HFFc6 (cell line): ENCODE measurements around the gene TEPSIN. TPM values are rescaled to one million over a fixed set of nuclear protein-coding genes. Genes with fewer than 3 reads are reported as not detected.

Source experiments
- DNase-seq: peaks from one replicate; pipeline ENCODE4 v3.0.0-alpha.2; 2018
- H3K27ac Mint-ChIP-seq: 2 replicates; pipeline ENCODE4 v1.8.0; 2020; ENCODE audit warnings: mild to moderate bottlenecking, mixed read lengths
- H3K27me3 Mint-ChIP-seq: 2 replicates; pipeline ENCODE4 v1.8.0; 2021; ENCODE audit warnings: mild to moderate bottlenecking, moderate library complexity, mixed read lengths; ENCODE audit not compliant: insufficient read depth
- H3K36me3 Mint-ChIP-seq: 2 replicates; pipeline ENCODE4 v1.8.0; 2021; ENCODE audit warnings: low read depth, mixed read lengths
- H3K4me1 Mint-ChIP-seq: 2 replicates; pipeline ENCODE4 v1.8.0; 2020; ENCODE audit warnings: low read depth, mixed read lengths
- H3K4me3 Mint-ChIP-seq: 2 replicates; pipeline ENCODE4 v1.8.0; 2020; ENCODE audit warnings: mild to moderate bottlenecking, moderate library complexity, mixed read lengths
- H3K9me3 Mint-ChIP-seq: 2 replicates; pipeline ENCODE4 v1.8.0; 2020; ENCODE audit warnings: mild to moderate bottlenecking, mixed read lengths
- CTCF ChIP-seq: fragments of 200-600 bp; sonication (generic); IDR thresholded peaks from 2 replicates; pipeline ENCODE4 v1.5.0; 2021; ENCODE audit warnings: antibody characterized with exemption, mild to moderate bottlenecking
- total RNA-seq, 6 experiments: library from RNA; stranded (reverse); fragmentation: NEBNext Ultra II Directional; extraction: Animal tissue kit (Norgen Biotek cat#: 25700); gene quantifications; 2 replicates in 1 of 6; 3 replicates in 5 of 6; pipeline ENCODE4 v1.2.3, GENCODE V29; 2021

The TEPSIN gene
- total RNA-seq, 6 experiments from 2014 or later, result 16.2 to 22.5 (median 19.0) TPM

- Mint-ChIP-seq H3K9me3 (no peaks in the 10 kb centered on the region), H3K36me3 (peaks cover 7% of the 10 kb centered on the region; the same call in 1 of the 2 replicates), H3K4me3 (peak within 1 kb of the TSS; percentile 86), H3K4me1 (peaks cover 18% of the 10 kb centered on the region), H3K27me3 (no peaks in the 10 kb centered on the region), H3K27ac (peak within 1 kb of the TSS; percentile 81)
- no peak for TF ChIP-seq CTCF
- peak; percentile 98 for DNase-seq
Measured at GRCh38 chr17:81222906-81223761, 15.7 kb downstream of the TEPSIN start, which contains the start of gene CEP131. Gene CEP131 (minus strand): TSS chr17:81222965. CDS start chr17:81220056, 2,909 bp downstream.

DNA sequence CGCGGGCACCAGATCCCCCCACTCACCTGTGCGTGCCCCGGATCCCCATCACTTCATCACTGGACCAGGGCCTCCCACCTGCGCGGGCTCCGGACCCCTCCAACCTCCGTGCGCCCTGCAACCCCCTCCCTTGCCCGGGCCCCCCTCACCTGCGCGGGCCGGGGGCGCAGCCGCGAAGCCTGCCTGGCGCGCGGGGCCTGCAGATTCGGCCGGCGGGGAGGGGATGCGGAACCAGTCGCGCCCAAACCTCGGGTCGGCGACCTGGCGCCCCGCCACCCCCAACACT, 16.3 kb downstream of the TEPSIN start:
- no peak for DNase-seq
- H3K27ac Mint-ChIP-seq, result no peak overlapping the region
- no peaks in the 10 kb centered on the region for H3K9me3 Mint-ChIP-seq
- no peak for TF ChIP-seq CTCF
- H3K4me3 Mint-ChIP-seq, result peak overlapping the region; percentile 83; the same call in 1 of the 2 replicates
- H3K4me1 Mint-ChIP-seq, result peaks cover 18% of the 10 kb centered on the region
- peaks cover 2% of the 10 kb centered on the region; the same call in 1 of the 2 replicates for H3K36me3 Mint-ChIP-seq
- H3K27me3 Mint-ChIP-seq, result no peaks in the 10 kb centered on the region; the same call in 1 of the 2 replicates

DNA sequence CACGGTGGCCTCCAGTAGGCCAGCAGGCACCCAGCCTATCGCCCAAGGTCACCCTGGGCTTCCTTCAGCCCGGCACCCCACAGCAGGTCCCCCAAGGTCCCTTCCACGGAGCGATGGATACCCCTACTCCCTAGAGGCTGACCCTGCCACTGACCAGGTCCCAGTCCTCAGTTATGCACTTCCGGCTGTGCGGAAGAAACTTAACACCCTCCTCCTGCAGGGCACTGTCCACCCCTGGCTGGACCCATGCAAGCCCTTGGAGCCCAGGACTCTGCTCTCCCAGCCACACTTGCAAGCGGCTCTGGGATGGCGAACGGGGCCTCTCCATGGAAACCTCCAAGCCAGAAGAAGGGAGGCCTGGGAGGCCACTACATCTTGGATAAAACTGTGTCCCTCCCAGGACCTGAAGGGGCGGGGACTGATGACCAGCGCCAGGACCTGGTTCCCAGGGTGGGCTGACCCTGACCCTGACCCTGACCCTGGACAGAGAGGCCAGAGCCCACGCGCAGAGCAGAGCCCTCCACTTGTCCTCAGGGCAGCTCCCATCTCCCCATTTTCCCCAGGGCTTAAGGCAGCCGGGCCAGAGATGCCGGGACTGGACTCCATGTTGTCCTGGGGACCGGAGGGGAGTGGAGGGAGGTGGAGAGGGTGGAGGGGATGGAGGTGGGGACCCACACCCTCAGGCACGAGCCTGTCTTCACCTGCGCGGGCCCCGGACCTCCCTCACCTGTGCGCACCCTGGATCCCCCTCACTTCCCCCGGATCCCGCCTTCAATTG, 16.8 kb downstream of the TEPSIN start:
- Mint-ChIP-seq H3K4me3 (peak overlapping the region; percentile 83), H3K27me3 (no peaks in the 10 kb centered on the region; the same call in 1 of the 2 replicates), H3K36me3 (peaks cover 6% of the 10 kb centered on the region; the same call in 1 of the 2 replicates), H3K4me1 (peaks cover 18% of the 10 kb centered on the region), H3K27ac (no peak overlapping the region), H3K9me3 (no peaks in the 10 kb centered on the region)
- DNase-seq, result no peak
- TF ChIP-seq CTCF, result no peak

GRCh38 chr17:81221371-81221841, 17.4 kb downstream of the TEPSIN start:
- no peak for TF ChIP-seq CTCF
- Mint-ChIP-seq H3K4me3 (peak overlapping the region; percentile 83), H3K27ac (no peak overlapping the region), H3K27me3 (no peaks in the 10 kb centered on the region; the same call in 1 of the 2 replicates), H3K4me1 (peaks cover 18% of the 10 kb centered on the region), H3K9me3 (no peaks in the 10 kb centered on the region), H3K36me3 (peaks cover 7% of the 10 kb centered on the region; the same call in 1 of the 2 replicates)
- DNase-seq, result no peak

GRCh38 chr17:81219476-81220180, 19.2 kb downstream of the TEPSIN start:
- no peak for TF ChIP-seq CTCF
- no peak overlapping the region for H3K4me3 Mint-ChIP-seq
- H3K9me3 Mint-ChIP-seq, result no peaks in the 10 kb centered on the region
- peaks cover 18% of the 10 kb centered on the region for H3K4me1 Mint-ChIP-seq
- DNase-seq, result no peak
- H3K27ac Mint-ChIP-seq, result no peak overlapping the region
- H3K36me3 Mint-ChIP-seq, result peaks cover 7% of the 10 kb centered on the region; the same call in 1 of the 2 replicates
- H3K27me3 Mint-ChIP-seq, result no peaks in the 10 kb centered on the region; the same call in 1 of the 2 replicates
